Smooth muscle cell (in vitro differentiated cells): ENCODE measurements around the gene AMOTL1. TPM values are rescaled to one million over a fixed set of nuclear protein-coding genes. Genes with fewer than 3 reads are reported as not detected.

Experiments used
- DNase-seq: peaks from one replicate; lab custom pipeline; 2025; ENCODE audit not compliant: unreplicated experiment; lab: John Stamatoyannopoulos, UW
- H2AFZ ChIP-seq: fragments of 200-600 bp; sonication (generic); 2 replicates; pipeline ENCODE4 v1.6.0; 2016; ENCODE audit warnings: antibody characterized with exemption, low read depth, mild to moderate bottlenecking
- H3F3A ChIP-seq: fragments of 200-600 bp; sonication (generic); 2 replicates; pipeline ENCODE4 v1.6.0; 2017; ENCODE audit warnings: antibody characterized with exemption, low read depth
- H3K27ac ChIP-seq: fragments of 200-600 bp; sonication (generic); 2 replicates; pipeline ENCODE4 v1.5.1; 2016; ENCODE audit warnings: low read depth, mild to moderate bottlenecking
- H3K27me3 ChIP-seq: fragments of 200-600 bp; sonication (generic); 2 replicates; pipeline ENCODE4 v1.6.1; 2016; ENCODE audit warnings: low read depth, mild to moderate bottlenecking
- H3K36me3 ChIP-seq: fragments of 200-600 bp; sonication (generic); 2 replicates; pipeline ENCODE4 v1.5.1; 2016; ENCODE audit warnings: low read depth
- H3K4me1 ChIP-seq: fragments of 200-600 bp; sonication (generic); 2 replicates; pipeline ENCODE4 v1.5.1; 2016; ENCODE audit warnings: low read depth
- H3K4me2 ChIP-seq: fragments of 200-600 bp; sonication (generic); 2 replicates; pipeline ENCODE4 v1.6.0; 2016; ENCODE audit warnings: mild to moderate bottlenecking
- H3K4me3 ChIP-seq: fragments of 200-600 bp; sonication (generic); 2 replicates; pipeline ENCODE4 v1.5.1; 2016; ENCODE audit warnings: mild to moderate bottlenecking
- H3K79me2 ChIP-seq: fragments of 200-600 bp; sonication (generic); 2 replicates; pipeline ENCODE4 v1.6.0; 2016; ENCODE audit warnings: low read depth, mild to moderate bottlenecking
- H3K9ac ChIP-seq: fragments of 200-600 bp; sonication (generic); 2 replicates; pipeline ENCODE4 v1.6.0; 2016; ENCODE audit warnings: low read depth
- H3K9me3 ChIP-seq: fragments of 200-600 bp; sonication (generic); replicated peaks from 2 replicates; pipeline ENCODE4 v1.5.1; 2016; ENCODE audit warnings: low read depth
- H4K20me1 ChIP-seq: fragments of 200-600 bp; sonication (generic); 2 replicates; pipeline ENCODE4 v1.6.0; 2016; ENCODE audit warnings: low read depth
- CTCF ChIP-seq: fragments of 200-600 bp; sonication (generic); IDR thresholded peaks from 2 replicates; pipeline ENCODE4 v1.5.1; 2017; ENCODE audit warnings: borderline replicate concordance, mild to moderate bottlenecking, antibody characterized with exemption; ENCODE audit not compliant: insufficient read depth, poor library complexity, severe bottlenecking
- WGBS: methylation state at CpG from one replicate; pipeline ENCODE4 v1.1.7; 2016; ENCODE audit warnings: low lambda C conversion rate; 5-methylcytosine and 5-hydroxymethylcytosine counted together
- polyA plus RNA-seq: library from polyadenylated mRNA; unstranded; fragments of >200 nt; fragmentation: Nextera tagmentation; extraction: Ambion mirVana; gene quantifications from 2 replicates; pipeline ENCODE4 v1.2.1, GENCODE V29; 2016
- total RNA-seq: library from RNA; depleted of rRNA; stranded (reverse); fragments of >200 nt; gene quantifications from 2 replicates; pipeline ENCODE4 v1.2.3, GENCODE V29; 2014

AMOTL1 gene
- total RNA-seq (61.0 and 63.5 TPM in 2 replicates), polyA plus RNA-seq (23.4 and 23.8 TPM in 2 replicates)

- Histone ChIP-seq H2AFZ (peak within 1 kb of the TSS; percentile 69), H3K9ac (peak within 1 kb of the TSS; percentile 96), H3K4me2 (peak within 1 kb of the TSS; percentile 96), H3K79me2 (peaks cover 47% of the 10 kb centered on the region), H3K4me1 (peaks cover 27% of the 10 kb centered on the region), H4K20me1 (peaks cover 37% of the 10 kb centered on the region), H3K27me3 (no peaks in the 10 kb centered on the region), H3K36me3 (no peaks in the 10 kb centered on the region), H3K4me3 (peak within 1 kb of the TSS; percentile 91), H3K9me3 (no peaks in the 10 kb centered on the region), H3K27ac (peak within 1 kb of the TSS; percentile 95), H3F3A (peaks cover 18% of the 10 kb centered on the region)
- 1% methylated on average over 52 of the region's 57 CpGs for WGBS
- no peak for TF ChIP-seq CTCF
- peak; percentile 77 for DNase-seq
Measured at GRCh38 chr11:94767701-94768601, at the start of gene AMOTL1. TSS of gene AMOTL1 (plus strand) at chr11:94768356. CDS start at chr11:94768512, 156 bp downstream.

- TF ChIP-seq CTCF = no peak
- Histone ChIP-seq H3F3A (peaks cover 4% of the 10 kb centered on the region), H3K9me3 (no peaks in the 10 kb centered on the region), H3K27me3 (no peaks in the 10 kb centered on the region), H2AFZ (no peak overlapping the region), H3K27ac (no peak overlapping the region), H3K4me3 (no peak overlapping the region), H3K4me2 (no peak overlapping the region), H4K20me1 (no peaks in the 10 kb centered on the region), H3K79me2 (no peaks in the 10 kb centered on the region), H3K36me3 (no peaks in the 10 kb centered on the region), H3K4me1 (peaks cover 6% of the 10 kb centered on the region), H3K9ac (no peak overlapping the region)
- no peak for DNase-seq
- 93% methylated on average over 3 of the region's 3 CpGs for WGBS
Measured at GRCh38 chr11:94719876-94720275, 48.3 kb upstream of the AMOTL1 start.

GRCh38 chr11:94721565-94722292, 46.4 kb upstream of the AMOTL1 start:
- no peak overlapping the region for H3K27ac ChIP-seq
- H4K20me1 ChIP-seq = no peaks in the 10 kb centered on the region
- no peaks in the 10 kb centered on the region for H3K27me3 ChIP-seq
- DNase-seq = no peak
- no peak for TF ChIP-seq CTCF
- H3K4me3 ChIP-seq = no peak overlapping the region
- no peaks in the 10 kb centered on the region for H3K9me3 ChIP-seq
- peaks cover 6% of the 10 kb centered on the region for H3K4me1 ChIP-seq
- peaks cover 4% of the 10 kb centered on the region for H3F3A ChIP-seq
- no peaks in the 10 kb centered on the region for H3K36me3 ChIP-seq
- H3K79me2 ChIP-seq = no peaks in the 10 kb centered on the region
- no peak overlapping the region for H2AFZ ChIP-seq
- no peak overlapping the region for H3K9ac ChIP-seq
- H3K4me2 ChIP-seq = peak overlapping the region; percentile 7
- 92% methylated on average over 2 of the region's 2 CpGs for WGBS
